ENCODE data around the gene EXPH5.

Gene EXPH5

GRCh38 chr11:108508653-108509593, 84.6 kb downstream of the EXPH5 start:
- no peak for DNase-seq

- DNase-seq: no peak
Measured at GRCh38 chr11:108501396-108501795, 92.2 kb downstream of the EXPH5 start.

- no peak for DNase-seq
Measured at GRCh38 chr11:108500721-108501120, 92.8 kb downstream of the EXPH5 start.

- DNase-seq: no peak
Measured at GRCh38 chr11:108500169-108500568, 93.4 kb downstream of the EXPH5 start.

- DNase-seq: no peak
Measured at GRCh38 chr11:108498816-108499408, 94.7 kb downstream of the EXPH5 start.

GRCh38 chr11:108498046-108498815, 95.3 kb downstream of the EXPH5 start, which contains the start of gene POGLUT3:
TSS of gene POGLUT3 (minus strand) at chr11:108498384. CDS start at chr11:108498366, 18 bp downstream.
- DNase-seq: peak; percentile 56

GRCh38 chr11:108497317-108498045, 96.1 kb downstream of the EXPH5 start:
- peak; percentile 72 for DNase-seq

- no peak for DNase-seq
Measured at GRCh38 chr11:108496643-108497256, 96.8 kb downstream of the EXPH5 start.

GRCh38 chr11:108495326-108495725, 98.2 kb downstream of the EXPH5 start:
- no peak for DNase-seq

GRCh38 chr11:108494182-108494581, 99.4 kb downstream of the EXPH5 start:
- DNase-seq: peak; percentile 38

- DNase-seq: no peak
Measured at GRCh38 chr11:108491936-108492335, 101.6 kb downstream of the EXPH5 start.

- DNase-seq: no peak
Measured at GRCh38 chr11:108486828-108487227, 106.7 kb downstream of the EXPH5 start.

- no peak for DNase-seq
Measured at GRCh38 chr11:108486331-108486730, 107.2 kb downstream of the EXPH5 start.

GRCh38 chr11:108483163-108483562, 110.4 kb downstream of the EXPH5 start:
- DNase-seq: no peak

- no peak for DNase-seq
Measured at GRCh38 chr11:108474664-108475463, 118.7 kb downstream of the EXPH5 start.

GRCh38 chr11:108472681-108473080, 120.9 kb downstream of the EXPH5 start:
- DNase-seq: no peak

- no peak for DNase-seq
Measured at GRCh38 chr11:108468478-108468864, 125.1 kb downstream of the EXPH5 start.

- peak; percentile 98 for DNase-seq
Measured at GRCh38 chr11:108467091-108467823, 126.3 kb downstream of the EXPH5 start, which contains the start of gene C11orf65. TSS of gene C11orf65 (minus strand) at chr11:108467529. CDS start at chr11:108461559, 5,970 bp downstream.

- DNase-seq: no peak
Measured at GRCh38 chr11:108466405-108466804, 127.2 kb downstream of the EXPH5 start.

Measured in NCI-H2171 treated with DMSO at 0.1 percent for 48 hours (cell line).